SK-N-SH treated with all-trans-retinoic acid at 6 μM for 48 hours (cell line): ENCODE data around the gene CNNM1.

Source experiments
- TF ChIP-seq, protein P1 (sequence below): fragments of 250-450 bp; sonication (Bioruptor Pico); IDR thresholded peaks from 2 replicates; pipeline ENCODE4 v1.5.1; 2020; ENCODE audit warnings: low read depth, mild to moderate bottlenecking, moderate library complexity
- TF ChIP-seq, protein P2 (sequence below): fragments of 250-450 bp; sonication (Bioruptor Pico); IDR thresholded peaks from 2 replicates; pipeline ENCODE4 v1.8.0; 2020; ENCODE audit warnings: mild to moderate bottlenecking, moderate library complexity, borderline replicate concordance

DNA sequence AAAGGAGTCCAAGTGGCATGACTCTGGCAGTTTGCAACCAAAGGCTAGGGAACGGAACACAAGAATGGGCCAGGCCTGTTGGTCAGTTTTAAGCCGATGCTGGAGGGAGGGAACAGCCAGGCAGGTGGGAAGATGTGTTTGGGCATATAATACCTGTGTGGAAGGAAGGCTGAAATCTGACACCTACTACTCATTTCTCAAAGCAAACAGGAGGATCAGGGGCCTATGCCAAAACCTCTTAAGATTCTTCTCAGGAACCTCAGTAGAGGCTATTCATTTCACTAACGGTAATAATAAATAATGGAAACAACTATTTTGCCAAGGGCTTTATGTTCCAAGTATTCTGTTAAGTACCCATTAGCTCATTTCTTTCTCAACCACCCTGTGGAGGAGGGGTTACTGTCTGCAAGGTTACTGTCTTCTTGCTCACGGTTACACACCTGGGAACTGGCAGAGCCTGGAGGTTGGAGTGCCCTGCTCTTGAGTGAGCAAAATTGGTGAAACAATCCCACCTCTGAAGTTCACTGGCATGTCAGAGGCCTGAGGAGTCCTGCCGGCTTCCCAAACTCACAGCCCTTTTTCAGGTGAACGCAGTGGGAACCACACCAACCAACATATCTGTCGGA is 65.7 kb downstream of the CNNM1 start:
- TF ChIP-seq, protein P1, sequence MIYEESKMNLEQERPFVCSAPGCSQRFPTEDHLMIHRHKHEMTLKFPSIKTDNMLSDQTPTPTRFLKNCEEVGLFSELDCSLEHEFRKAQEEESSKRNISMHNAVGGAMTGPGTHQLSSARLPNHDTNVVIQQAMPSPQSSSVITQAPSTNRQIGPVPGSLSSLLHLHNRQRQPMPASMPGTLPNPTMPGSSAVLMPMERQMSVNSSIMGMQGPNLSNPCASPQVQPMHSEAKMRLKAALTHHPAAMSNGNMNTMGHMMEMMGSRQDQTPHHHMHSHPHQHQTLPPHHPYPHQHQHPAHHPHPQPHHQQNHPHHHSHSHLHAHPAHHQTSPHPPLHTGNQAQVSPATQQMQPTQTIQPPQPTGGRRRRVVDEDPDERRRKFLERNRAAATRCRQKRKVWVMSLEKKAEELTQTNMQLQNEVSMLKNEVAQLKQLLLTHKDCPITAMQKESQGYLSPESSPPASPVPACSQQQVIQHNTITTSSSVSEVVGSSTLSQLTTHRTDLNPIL = no peak
- TF ChIP-seq, protein P2, sequence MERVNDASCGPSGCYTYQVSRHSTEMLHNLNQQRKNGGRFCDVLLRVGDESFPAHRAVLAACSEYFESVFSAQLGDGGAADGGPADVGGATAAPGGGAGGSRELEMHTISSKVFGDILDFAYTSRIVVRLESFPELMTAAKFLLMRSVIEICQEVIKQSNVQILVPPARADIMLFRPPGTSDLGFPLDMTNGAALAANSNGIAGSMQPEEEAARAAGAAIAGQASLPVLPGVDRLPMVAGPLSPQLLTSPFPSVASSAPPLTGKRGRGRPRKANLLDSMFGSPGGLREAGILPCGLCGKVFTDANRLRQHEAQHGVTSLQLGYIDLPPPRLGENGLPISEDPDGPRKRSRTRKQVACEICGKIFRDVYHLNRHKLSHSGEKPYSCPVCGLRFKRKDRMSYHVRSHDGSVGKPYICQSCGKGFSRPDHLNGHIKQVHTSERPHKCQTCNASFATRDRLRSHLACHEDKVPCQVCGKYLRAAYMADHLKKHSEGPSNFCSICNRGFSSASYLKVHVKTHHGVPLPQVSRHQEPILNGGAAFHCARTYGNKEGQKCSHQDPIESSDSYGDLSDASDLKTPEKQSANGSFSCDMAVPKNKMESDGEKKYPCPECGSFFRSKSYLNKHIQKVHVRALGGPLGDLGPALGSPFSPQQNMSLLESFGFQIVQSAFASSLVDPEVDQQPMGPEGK = no peak
